ENCODE results near the gene TMEM69.

DNA sequence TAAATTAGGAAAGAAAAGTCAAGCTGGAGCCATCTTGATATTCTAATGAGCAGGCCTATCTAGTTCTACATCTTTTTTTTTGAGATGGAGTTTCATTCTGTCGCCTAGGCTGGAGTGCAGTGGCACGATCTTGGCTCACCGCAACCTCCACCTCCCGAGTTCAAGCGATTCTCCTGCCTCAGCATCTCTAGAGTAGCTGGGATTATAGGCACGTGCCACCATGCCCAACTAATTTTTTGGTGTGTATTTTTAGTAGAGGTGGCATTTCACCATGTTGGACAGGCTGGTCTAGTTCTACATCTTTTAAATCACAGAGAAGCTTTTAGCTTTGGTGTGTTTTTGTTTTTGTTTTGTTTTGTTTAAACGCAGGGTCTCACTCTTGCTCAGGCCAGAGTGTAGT, 6.8 kb downstream of the TMEM69 start:
- TF ChIP-seq, protein P1, sequence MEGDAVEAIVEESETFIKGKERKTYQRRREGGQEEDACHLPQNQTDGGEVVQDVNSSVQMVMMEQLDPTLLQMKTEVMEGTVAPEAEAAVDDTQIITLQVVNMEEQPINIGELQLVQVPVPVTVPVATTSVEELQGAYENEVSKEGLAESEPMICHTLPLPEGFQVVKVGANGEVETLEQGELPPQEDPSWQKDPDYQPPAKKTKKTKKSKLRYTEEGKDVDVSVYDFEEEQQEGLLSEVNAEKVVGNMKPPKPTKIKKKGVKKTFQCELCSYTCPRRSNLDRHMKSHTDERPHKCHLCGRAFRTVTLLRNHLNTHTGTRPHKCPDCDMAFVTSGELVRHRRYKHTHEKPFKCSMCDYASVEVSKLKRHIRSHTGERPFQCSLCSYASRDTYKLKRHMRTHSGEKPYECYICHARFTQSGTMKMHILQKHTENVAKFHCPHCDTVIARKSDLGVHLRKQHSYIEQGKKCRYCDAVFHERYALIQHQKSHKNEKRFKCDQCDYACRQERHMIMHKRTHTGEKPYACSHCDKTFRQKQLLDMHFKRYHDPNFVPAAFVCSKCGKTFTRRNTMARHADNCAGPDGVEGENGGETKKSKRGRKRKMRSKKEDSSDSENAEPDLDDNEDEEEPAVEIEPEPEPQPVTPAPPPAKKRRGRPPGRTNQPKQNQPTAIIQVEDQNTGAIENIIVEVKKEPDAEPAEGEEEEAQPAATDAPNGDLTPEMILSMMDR (conservative IDR thresholded peaks at IDR 0.05; ENCODE audit: low read depth, low read length), result no peak
- TF ChIP-seq RCOR1 (IDR thresholded peaks at IDR 0.05; ENCODE audit: insufficient replicate concordance, low read length) (no peak), POLR2A (IDR thresholded peaks at IDR 0.05; ENCODE audit: low read depth, low read length) (no peak), FOS (IDR thresholded peaks at IDR 0.05; ENCODE audit: low read depth, low read length) (no peak), SMC3 (IDR thresholded peaks at IDR 0.05; ENCODE audit: low read depth, low read length) (no peak), NFE2L2 (IDR thresholded peaks at IDR 0.05; ENCODE audit: low read depth, low read length) (no peak), RFX5 (IDR thresholded peaks at IDR 0.05; ENCODE audit: low read depth, low read length) (no peak), RAD21 (IDR thresholded peaks at IDR 0.05; ENCODE audit: low read length) (no peak)
- TF ChIP-seq, protein P2, sequence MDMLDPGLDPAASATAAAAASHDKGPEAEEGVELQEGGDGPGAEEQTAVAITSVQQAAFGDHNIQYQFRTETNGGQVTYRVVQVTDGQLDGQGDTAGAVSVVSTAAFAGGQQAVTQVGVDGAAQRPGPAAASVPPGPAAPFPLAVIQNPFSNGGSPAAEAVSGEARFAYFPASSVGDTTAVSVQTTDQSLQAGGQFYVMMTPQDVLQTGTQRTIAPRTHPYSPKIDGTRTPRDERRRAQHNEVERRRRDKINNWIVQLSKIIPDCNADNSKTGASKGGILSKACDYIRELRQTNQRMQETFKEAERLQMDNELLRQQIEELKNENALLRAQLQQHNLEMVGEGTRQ (IDR thresholded peaks at IDR 0.05; ENCODE audit: low read depth, low read length), result no peak
